Sigmoid colon (tissue), 4 donors: Measurements from ENCODE around the gene GCLC.

Source experiments
- CTCF ChIP-seq, 4 experiments: fragments of 450-650 bp in 3 of 4; fragments of 200-600 bp in 1 of 4; IDR thresholded peaks; one replicate each; pipeline ENCODE4 v1.5.1; 2016 to 2019; ENCODE audit warnings: antibody characterized with exemption in 4 of 4, mild to moderate bottlenecking in 3 of 4, moderate library complexity in 2 of 4
- POLR2A ChIP-seq, 2 donors: fragments of 450-650 bp; IDR thresholded peaks; one replicate each; pipeline ENCODE4 v1.6.1; 2016; ENCODE audit warnings: antibody characterized with exemption in 2 of 2, mild to moderate bottlenecking in 2 of 2, moderate library complexity in 2 of 2
- POLR2AphosphoS5 ChIP-seq, 4 donors: sonication (generic); formaldehyde crosslinking; IDR thresholded peaks; one replicate each; pipeline ENCODE4 v1.6.1; 2017; ENCODE audit warnings: antibody characterized with exemption in 4 of 4

GRCh38 chr6:53476964-53477363 is 67.9 kb downstream of the GCLC start:
- TF ChIP-seq CTCF (IDR thresholded peaks at IDR 0.05) (no peak), POLR2A (IDR thresholded peaks at IDR 0.05) (no peak), POLR2AphosphoS5 (IDR thresholded peaks at IDR 0.05) (no peak)
